H9 (cell line): ENCODE results near the gene TMEM135. TPM values are rescaled to one million over a fixed set of nuclear protein-coding genes. Genes with fewer than 3 reads are reported as not detected.

Source experiments
- DNase-seq: peaks from one replicate; pipeline ENCODE4 v3.0.0-alpha.2; 2017
- H2AFZ ChIP-seq: one replicate; pipeline ENCODE4 v1.6.1; 2013; ENCODE audit warnings: mild to moderate bottlenecking, low read length, control low read depth, moderate library complexity
- H2AK5ac ChIP-seq: 2 replicates; pipeline ENCODE4 v1.6.1; 2013; ENCODE audit warnings: low read length, control low read depth, mixed read lengths; ENCODE audit not compliant: insufficient read length
- H2BK120ac ChIP-seq: one replicate; pipeline ENCODE4 v1.6.1; 2013; ENCODE audit warnings: low read depth, mild to moderate bottlenecking, low read length, control low read depth, inconsistent platforms; ENCODE audit not compliant: poor library complexity, severe bottlenecking
- H2BK12ac ChIP-seq: 2 replicates; pipeline ENCODE4 v1.6.1; 2013; ENCODE audit warnings: low read length, control low read depth, mixed read lengths, low read depth; ENCODE audit not compliant: insufficient read length
- H2BK15ac ChIP-seq: 2 replicates; pipeline ENCODE4 v1.6.1; 2013; ENCODE audit warnings: low read depth, low read length, control low read depth
- H2BK20ac ChIP-seq: one replicate; pipeline ENCODE4 v1.6.1; 2013; ENCODE audit warnings: low read depth, mild to moderate bottlenecking, low read length, control low read depth, inconsistent platforms; ENCODE audit not compliant: poor library complexity, severe bottlenecking
- H2BK5ac ChIP-seq: 2 replicates; pipeline ENCODE4 v1.6.1; 2013; ENCODE audit warnings: low read length, control low read depth, mixed read lengths; ENCODE audit not compliant: insufficient read length
- H3K14ac ChIP-seq: 2 replicates; pipeline ENCODE4 v1.6.1; 2013; ENCODE audit warnings: low read length, control low read depth; ENCODE audit not compliant: insufficient read depth
- H3K18ac ChIP-seq: 2 replicates; pipeline ENCODE4 v1.6.1; 2013; ENCODE audit warnings: low read depth, mild to moderate bottlenecking, mixed read lengths, low read length, control low read depth; ENCODE audit not compliant: insufficient read length
- H3K23ac ChIP-seq: 2 replicates; pipeline ENCODE4 v1.6.1; 2013; ENCODE audit warnings: low read length, control low read depth, mixed read lengths, low read depth; ENCODE audit not compliant: insufficient read length
- H3K23me2 ChIP-seq: 2 replicates; pipeline ENCODE4 v1.6.1; 2013; ENCODE audit warnings: low read depth, mild to moderate bottlenecking, mixed read lengths, low read length, control low read depth; ENCODE audit not compliant: insufficient read length, poor library complexity, severe bottlenecking
- H3K27ac ChIP-seq: 2 replicates; pipeline ENCODE4 v1.5.1; 2013; ENCODE audit warnings: low read length, control low read depth, mixed read lengths, low read depth; ENCODE audit not compliant: insufficient read length
- H3K27me3 ChIP-seq: 2 replicates; pipeline ENCODE4 v1.6.1; 2013; ENCODE audit warnings: low read length, control low read depth, inconsistent platforms; ENCODE audit not compliant: insufficient read depth
- H3K4ac ChIP-seq: 2 replicates; pipeline ENCODE4 v1.6.1; 2013; ENCODE audit warnings: low read depth, mild to moderate bottlenecking, control low read depth, inconsistent platforms, low read length, moderate library complexity
- H3K4me1 ChIP-seq: 2 replicates; pipeline ENCODE4 v1.6.1; 2013; ENCODE audit warnings: low read length, control low read depth, inconsistent platforms; ENCODE audit not compliant: insufficient read depth
- H3K4me2 ChIP-seq: 2 replicates; pipeline ENCODE4 v1.6.1; 2013; ENCODE audit warnings: low read length, control low read depth, mixed read lengths; ENCODE audit not compliant: insufficient read length, insufficient read depth
- H3K56ac ChIP-seq: 2 replicates; pipeline ENCODE4 v1.6.1; 2013; ENCODE audit warnings: low read depth, mild to moderate bottlenecking, mixed read lengths, low read length, control low read depth; ENCODE audit not compliant: insufficient read length
- H3K79me1 ChIP-seq: 2 replicates; pipeline ENCODE4 v1.6.1; 2013; ENCODE audit warnings: low read depth, mild to moderate bottlenecking, moderate library complexity, low read length, control low read depth, inconsistent platforms; ENCODE audit not compliant: insufficient read depth, poor library complexity, severe bottlenecking
- H3K79me2 ChIP-seq: 2 replicates; pipeline ENCODE4 v1.6.1; 2013; ENCODE audit warnings: low read length, control low read depth, inconsistent platforms; ENCODE audit not compliant: insufficient read depth
- H3K9ac ChIP-seq: 2 replicates; pipeline ENCODE4 v1.6.1; 2013; ENCODE audit warnings: low read length, control low read depth, mixed read lengths; ENCODE audit not compliant: insufficient read length; ENCODE audit errors: extremely low read depth
- H3K9me3 ChIP-seq: one replicate; pipeline ENCODE4 v1.6.1; 2013; ENCODE audit warnings: low read depth, low read length, inconsistent platforms; ENCODE audit not compliant: control insufficient read depth
- H3T11ph ChIP-seq: one replicate; pipeline ENCODE4 v1.6.1; 2013; ENCODE audit warnings: mild to moderate bottlenecking, low read length, control low read depth, inconsistent platforms
- H4K20me1 ChIP-seq: one replicate; pipeline ENCODE4 v1.6.1; 2013; ENCODE audit not compliant: control insufficient read depth, insufficient read length, insufficient read depth
- H4K5ac ChIP-seq: 2 replicates; pipeline ENCODE4 v1.6.1; 2013; ENCODE audit warnings: low read depth, mild to moderate bottlenecking, mixed read lengths, low read length, control low read depth; ENCODE audit not compliant: insufficient read length
- H4K8ac ChIP-seq: replicated peaks from 2 replicates; pipeline ENCODE4 v1.6.1; 2013; ENCODE audit warnings: low read length, control low read depth, mixed read lengths, low read depth; ENCODE audit not compliant: insufficient read length
- H4K91ac ChIP-seq: 2 replicates; pipeline ENCODE4 v1.6.1; 2013; ENCODE audit warnings: low read depth, mild to moderate bottlenecking, moderate library complexity, mixed read lengths, low read length, control low read depth; ENCODE audit not compliant: insufficient read length
- H3K27ac Mint-ChIP-seq, 3 experiments: 2 replicates in 2 of 3; 3 replicates in 1 of 3; pipeline ENCODE4 v1.8.0; 2020 to 2021; ENCODE audit warnings: mixed read lengths in 3 of 3, mild to moderate bottlenecking in 1 of 3, moderate library complexity in 1 of 3
- H3K27me3 Mint-ChIP-seq: 2 replicates; pipeline ENCODE4 v1.8.0; 2021; ENCODE audit warnings: low read depth, mild to moderate bottlenecking, moderate library complexity, mixed read lengths
- H3K36me3 Mint-ChIP-seq, 3 experiments: 2 replicates in 2 of 3; 3 replicates in 1 of 3; pipeline ENCODE4 v1.8.0; 2020 to 2021; ENCODE audit warnings: low read depth in 3 of 3, mixed read lengths in 3 of 3; ENCODE audit not compliant: insufficient read depth in 1 of 3
- H3K4me1 Mint-ChIP-seq, 2 experiments: 2 replicates each; pipeline ENCODE4 v1.8.0; 2020; ENCODE audit warnings: mixed read lengths in 2 of 2
- H3K4me3 Mint-ChIP-seq, 2 experiments: 2 replicates in 1 of 2; 3 replicates in 1 of 2; pipeline ENCODE4 v1.8.0; 2020 to 2021; ENCODE audit warnings: mild to moderate bottlenecking in 2 of 2, mixed read lengths in 2 of 2, moderate library complexity in 1 of 2
- H3K9me3 Mint-ChIP-seq, 2 experiments: 2 replicates in 1 of 2; 3 replicates in 1 of 2; pipeline ENCODE4 v1.8.0; 2020; ENCODE audit warnings: mild to moderate bottlenecking in 2 of 2, mixed read lengths in 2 of 2, moderate library complexity in 1 of 2
- WGBS: extraction: QIAGEN DNeasy Blood & Tissue Kit; methylation state at CpG from one replicate; pipeline ENCODE4 v1.1.7; 2013; ENCODE audit warnings: missing lambda C conversion rate, low lambda C conversion rate, mixed read lengths; ENCODE audit not compliant: insufficient read length; ENCODE audit errors: extremely low coverage; 5-methylcytosine and 5-hydroxymethylcytosine counted together
- total RNA-seq: library from RNA; stranded (reverse); gene quantifications from 2 replicates; pipeline ENCODE4 v1.2.1, GENCODE V29; 2021
- TF ChIP-seq, protein P1 (sequence below): fragments of 200-600 bp; sonication (generic); conservative IDR thresholded peaks from 3 replicates; pipeline ENCODE4 v1.8.0; 2021; ENCODE audit warnings: antibody characterized with exemption, mild to moderate bottlenecking

Gene TMEM135
- total RNA-seq, 1 experiment from 2014 or later: 25.2 TPM

GRCh38 chr11:87141980-87142514 lies 104.3 kb downstream of the TMEM135 start:
- Mint-ChIP-seq H3K27ac (peak overlapping the region in 2 of 3 experiments; percentile 2 to 6; a peak in 2 of 7 replicates), H3K36me3 (peaks cover 7 to 17% (median 12%) of the 10 kb centered on the region in 3 experiments; a peak in 6 of 7 replicates)

More at GRCh38 chr11:87141980-87142514, 104.3 kb downstream of the TMEM135 start:
- Histone ChIP-seq H2BK5ac (no peak overlapping the region), H2BK15ac (no peak overlapping the region), H3K14ac (no peak overlapping the region), H4K5ac (no peak overlapping the region), H2BK20ac (no peak overlapping the region), H3K4me2 (no peak overlapping the region), H3K23ac (no peak overlapping the region), H2BK120ac (no peak overlapping the region), H3K23me2 (no peaks in the 10 kb centered on the region), H3K79me2 (no peaks in the 10 kb centered on the region), H3K4ac (no peak overlapping the region), H3K56ac (no peak overlapping the region), H3K27me3 (no peaks in the 10 kb centered on the region), H4K20me1 (no peaks in the 10 kb centered on the region), H3K4me1 (no peaks in the 10 kb centered on the region; the same call in 1 of the 2 replicates), H3T11ph (no peak overlapping the region), H3K27ac (no peak overlapping the region), H2AFZ (no peak overlapping the region), H2AK5ac (no peak overlapping the region), H3K9me3 (no peaks in the 10 kb centered on the region), H3K79me1 (peaks cover 5% of the 10 kb centered on the region), H4K8ac (no peak overlapping the region), H3K18ac (no peak overlapping the region), H4K91ac (no peak overlapping the region), H3K9ac (no peak overlapping the region), H2BK12ac (no peak overlapping the region)
- Mint-ChIP-seq H3K27me3 (no peaks in the 10 kb centered on the region), H3K9me3 (peaks cover 11% of the 10 kb centered on the region in 2 experiments; a peak in 4 of 5 replicates), H3K4me1 (peaks cover 8% of the 10 kb centered on the region in 2 experiments; a peak in 3 of 4 replicates), H3K4me3 (no peak overlapping the region)
- no peak for DNase-seq
- WGBS: no CpG with 5 or more reads among the region's 3 CpGs
- TF ChIP-seq, protein P1, sequence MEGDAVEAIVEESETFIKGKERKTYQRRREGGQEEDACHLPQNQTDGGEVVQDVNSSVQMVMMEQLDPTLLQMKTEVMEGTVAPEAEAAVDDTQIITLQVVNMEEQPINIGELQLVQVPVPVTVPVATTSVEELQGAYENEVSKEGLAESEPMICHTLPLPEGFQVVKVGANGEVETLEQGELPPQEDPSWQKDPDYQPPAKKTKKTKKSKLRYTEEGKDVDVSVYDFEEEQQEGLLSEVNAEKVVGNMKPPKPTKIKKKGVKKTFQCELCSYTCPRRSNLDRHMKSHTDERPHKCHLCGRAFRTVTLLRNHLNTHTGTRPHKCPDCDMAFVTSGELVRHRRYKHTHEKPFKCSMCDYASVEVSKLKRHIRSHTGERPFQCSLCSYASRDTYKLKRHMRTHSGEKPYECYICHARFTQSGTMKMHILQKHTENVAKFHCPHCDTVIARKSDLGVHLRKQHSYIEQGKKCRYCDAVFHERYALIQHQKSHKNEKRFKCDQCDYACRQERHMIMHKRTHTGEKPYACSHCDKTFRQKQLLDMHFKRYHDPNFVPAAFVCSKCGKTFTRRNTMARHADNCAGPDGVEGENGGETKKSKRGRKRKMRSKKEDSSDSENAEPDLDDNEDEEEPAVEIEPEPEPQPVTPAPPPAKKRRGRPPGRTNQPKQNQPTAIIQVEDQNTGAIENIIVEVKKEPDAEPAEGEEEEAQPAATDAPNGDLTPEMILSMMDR: no peak
